ENCODE measurements around the gene AGBL5.

DNA sequence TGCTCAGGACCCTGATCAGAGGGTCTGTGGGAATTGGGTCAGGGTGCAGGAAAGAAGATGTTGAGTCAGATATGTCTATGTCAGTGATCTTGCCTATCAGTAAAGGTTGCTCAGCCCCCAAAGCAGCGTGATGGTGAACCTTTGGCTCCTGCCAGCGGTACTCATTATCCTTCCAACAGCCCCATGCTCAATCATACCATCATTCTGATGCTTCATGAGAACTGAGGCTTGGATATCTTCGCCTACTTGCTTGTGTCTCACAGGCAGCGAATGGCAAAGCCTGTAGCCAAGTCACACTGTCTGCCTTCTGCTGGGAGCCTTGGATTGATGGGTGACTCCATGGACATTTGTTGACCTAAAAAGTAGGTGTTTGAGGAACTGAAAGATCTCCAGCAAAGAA is 37.7 kb upstream of the AGBL5 start:
- TF ChIP-seq POLR2A (IDR thresholded peaks at IDR 0.05; ENCODE audit: low read length) (no peak), GATA1 (IDR thresholded peaks at IDR 0.05; ENCODE audit: low read depth, low read length) (no peak)
